K562 (cell line): ENCODE data around the gene UVRAG. TPM values are rescaled to one million over a fixed set of nuclear protein-coding genes. Genes with fewer than 3 reads are reported as not detected.

Experiments used
- ELF1 ChIP-seq: fragments of 200-800 bp; sonication (Bioruptor generic); IDR thresholded peaks from 2 replicates; pipeline ENCODE4 v1.6.1; 2016; ENCODE audit warnings: missing genetic modification characterization, missing compliant biosample characterization
- ETV6 ChIP-seq, 3 experiments: fragments of 150-350 bp in 1 of 3; sonication (generic) in 1 of 3; formaldehyde crosslinking in 1 of 3; IDR thresholded peaks; 2 replicates each; pipeline versions ENCODE4 v1.6.1 to v1.8.0; 2014 to 2022; ENCODE audit warnings: borderline replicate concordance in 2 of 3, low read depth in 2 of 3, antibody characterized with exemption in 1 of 3, low read length in 1 of 3, mild to moderate bottlenecking in 1 of 3, missing genetic modification reagents in 1 of 3
- EWSR1 ChIP-seq: fragments of 450-650 bp; IDR thresholded peaks from 2 replicates; pipeline ENCODE4 v1.6.1; 2018; ENCODE audit warnings: borderline replicate concordance, mild to moderate bottlenecking, low read depth, moderate library complexity; ENCODE audit not compliant: partially characterized antibody
- GATAD2A ChIP-seq: fragments of 450-650 bp; IDR thresholded peaks from 2 replicates; pipeline ENCODE4 v1.6.1; 2017
- GTF3C2 ChIP-seq: IDR thresholded peaks from 3 replicates; pipeline ENCODE4 v1.6.1; 2011; ENCODE audit warnings: borderline replicate concordance, mild to moderate bottlenecking, moderate library complexity; ENCODE audit not compliant: insufficient read length; ENCODE audit errors: extremely low read depth
- LARP7 ChIP-seq: fragments of 450-650 bp; IDR thresholded peaks from 2 replicates; pipeline ENCODE4 v1.6.1; 2016
- MAFF ChIP-seq: IDR thresholded peaks from 2 replicates; pipeline ENCODE4 v1.6.1; 2012; ENCODE audit warnings: low read length, improper control_type of control experiment
- NBN ChIP-seq: fragments of 450-650 bp; IDR thresholded peaks from 2 replicates; pipeline ENCODE4 v1.6.1; 2016; ENCODE audit warnings: low read depth, mild to moderate bottlenecking
- NONO ChIP-seq, 2 experiments: fragments of 200-400 bp in 1 of 2; fragments of 450-650 bp in 1 of 2; formaldehyde crosslinking in 1 of 2; IDR thresholded peaks; 2 replicates each; pipeline ENCODE4 v1.6.1; 2017; ENCODE audit warnings: low read depth in 2 of 2, mild to moderate bottlenecking in 2 of 2, moderate library complexity in 2 of 2, low read length in 1 of 2
- PATZ1 ChIP-seq: fragments of 250-450 bp; sonication (Bioruptor Pico); IDR thresholded peaks from 2 replicates; pipeline ENCODE4 v1.5.0; 2020; ENCODE audit warnings: mild to moderate bottlenecking, borderline replicate concordance
- PHF8 ChIP-seq: fragments of 200-600 bp; sonication (generic); IDR thresholded peaks from 2 replicates; pipeline ENCODE4 v1.6.1; 2012; ENCODE audit warnings: mixed run types, mild to moderate bottlenecking, inconsistent platforms, low read length, moderate library complexity, borderline replicate concordance
- RBM14 ChIP-seq: fragments of 200-400 bp; formaldehyde crosslinking; IDR thresholded peaks from 2 replicates; pipeline ENCODE4 v1.6.1; 2018; ENCODE audit warnings: low read depth, mild to moderate bottlenecking, low read length, moderate library complexity, borderline replicate concordance; ENCODE audit not compliant: insufficient read depth
- SAP30 ChIP-seq: fragments of 200-600 bp; sonication (generic); IDR thresholded peaks from 2 replicates; pipeline ENCODE4 v1.6.1; 2012; ENCODE audit warnings: borderline replicate concordance, low read depth, mild to moderate bottlenecking, moderate library complexity, low read length, control low read depth, inconsistent platforms; ENCODE audit not compliant: insufficient read depth, poor library complexity, severe bottlenecking
- SMARCA5 ChIP-seq: fragments of 450-650 bp; IDR thresholded peaks from 2 replicates; pipeline ENCODE4 v1.6.1; 2016
- ZNF12 ChIP-seq: sonication (generic); formaldehyde crosslinking; IDR thresholded peaks from 2 replicates; pipeline ENCODE4 v1.4.0; 2020; ENCODE audit warnings: mild to moderate bottlenecking, missing genetic modification reagents
- ZNF3 ChIP-seq: fragments of 250-450 bp; sonication (Bioruptor Pico); IDR thresholded peaks from 2 replicates; pipeline ENCODE4 v1.5.0; 2021; ENCODE audit warnings: mild to moderate bottlenecking, moderate library complexity
- ZNF316 ChIP-seq: fragments of 450-650 bp; IDR thresholded peaks from 2 replicates; pipeline ENCODE4 v1.6.1; 2016
- ZNF436 ChIP-seq: fragments of 250-450, 450-650 bp; sonication (Bioruptor Pico); formaldehyde crosslinking; IDR thresholded peaks from 2 replicates; pipeline ENCODE4 v1.7.0; 2020; ENCODE audit warnings: mild to moderate bottlenecking
- polyA plus RNA-seq, 8 experiments: library from polyadenylated mRNA; depleted of rRNA in 4 of 8; stranded (reverse) in 5 of 8; unstranded in 3 of 8; fragments of >200 nt; fragmentation: Nextera tagmentation in 2 of 8; fragmentation: Illumina TruSeq in 1 of 8; extraction: Ambion mirVana in 2 of 8; extraction: Trizol in 1 of 8; gene quantifications; 2 replicates each; pipeline versions ENCODE4 v1.2.1 to v1.2.3, GENCODE V29; 2011 to 2014; ENCODE audit warnings: inconsistent platforms in 1 of 8, missing spikeins in 1 of 8
- total RNA-seq, 7 experiments: library from RNA; depleted of rRNA in 6 of 7; stranded (reverse); fragments of >200 nt in 6 of 7; fragmentation: Illumina TruSeq in 2 of 7; extraction: Trizol in 2 of 7; gene quantifications; 2 replicates each; pipeline versions ENCODE4 v1.2.1 to v1.2.3, GENCODE V29; 2011 to 2021; ENCODE audit warnings: low replicate concordance in 1 of 7

UVRAG gene
- total and polyA plus RNA-seq, 9 of the 15 experiments (the other 6 are each of a cell fraction or from before 2014, with no cell fraction given), result 3.1 to 17.8 (median 12.4) TPM

GRCh38 chr11:75773595-75774353 is 41.2 kb upstream of the UVRAG start (continued):
- TF ChIP-seq PATZ1 (CRISPR knock-in tag), result no peak
- TF ChIP-seq ETV6 (IDR thresholded peaks at IDR 0.05; ENCODE audit: borderline replicate concordance in 1 of 2, low read depth in 2 of 2, low read length in 1 of 2), result peak in 1 of 2 experiments; percentile 56; a peak in 1 of 4 replicates
- no peak for TF ChIP-seq ETV6 (CRISPR knock-in tag; IDR thresholded peaks at IDR 0.05; ENCODE audit: borderline replicate concordance)
- no peak for TF ChIP-seq ZNF3 (CRISPR knock-in tag)
- no peak for TF ChIP-seq LARP7
- TF ChIP-seq ZNF12 (CRISPR knock-in tag), result no peak
- peak; percentile 82 for TF ChIP-seq ZNF436
- TF ChIP-seq NONO (IDR thresholded peaks at IDR 0.05; ENCODE audit: low read depth in 2 of 2, low read length in 1 of 2), result no peak
- TF ChIP-seq EWSR1, result no peak
- peak; percentile 20; the same call in 1 of the 2 replicates for TF ChIP-seq ZNF316
- TF ChIP-seq MAFF, result peak; percentile 22; the same call in 1 of the 2 replicates
- no peak for TF ChIP-seq GATAD2A
- no peak for TF ChIP-seq RBM14
- TF ChIP-seq SMARCA5, result peak; percentile 96
- TF ChIP-seq NBN, result no peak
- TF ChIP-seq PHF8, result no peak
- TF ChIP-seq SAP30, result no peak
- peak; percentile 47 for TF ChIP-seq GTF3C2
- TF ChIP-seq ELF1 (tag), result peak; percentile 25; the same call in 1 of the 2 replicates
